ENCODE measurements around the gene ERRFI1. TPM values are rescaled to one million over a fixed set of nuclear protein-coding genes. Genes with fewer than 3 reads are reported as not detected.

Gene ERRFI1
- total RNA-seq, 1 donor from 2014 or later: 305 TPM

- peak overlapping the region; percentile 98 for H3K27ac Mint-ChIP-seq (ENCODE audit: unreplicated experiment)
- H3K4me1 Mint-ChIP-seq (ENCODE audit: low read depth): peaks cover 59% of the 10 kb centered on the region
- TF ChIP-seq CTCF (IDR thresholded peaks at IDR 0.05): no peak
- H3K27me3 Mint-ChIP-seq (ENCODE audit: low read depth): no peaks in the 10 kb centered on the region
- no peaks in the 10 kb centered on the region for H3K9me3 Mint-ChIP-seq (ENCODE audit: low read depth)
- H3K36me3 Mint-ChIP-seq (ENCODE audit: low read depth): peaks cover 18% of the 10 kb centered on the region
- H3K4me3 Mint-ChIP-seq (ENCODE audit: unreplicated experiment): peak overlapping the region; percentile 95
- DNase-seq (ENCODE audit: low spot score): no peak
Observed at GRCh38 chr1:7962636-7963377, 63.3 kb downstream of the ERRFI1 start.

GRCh38 chr1:7962014-7962335 lies 64.1 kb downstream of the ERRFI1 start:
- Mint-ChIP-seq H3K4me1 (ENCODE audit: low read depth) (peaks cover 55% of the 10 kb centered on the region), H3K4me3 (ENCODE audit: unreplicated experiment) (peak overlapping the region; percentile 95), H3K27me3 (ENCODE audit: low read depth) (no peaks in the 10 kb centered on the region), H3K9me3 (ENCODE audit: low read depth) (no peaks in the 10 kb centered on the region), H3K36me3 (ENCODE audit: low read depth) (peaks cover 16% of the 10 kb centered on the region), H3K27ac (ENCODE audit: unreplicated experiment) (peak overlapping the region; percentile 98)
- DNase-seq (ENCODE audit: low spot score): no peak
- TF ChIP-seq CTCF (IDR thresholded peaks at IDR 0.05): no peak

Other genes starting within 250 kb of the ERRFI1 start
- gene PER3, start 242.0 kb downstream of the ERRFI1 start, total RNA-seq: 4.1 to 6.0 TPM (median 4.2 TPM) in 3 replicates
- gene UTS2, start 173.2 kb downstream of the ERRFI1 start, total RNA-seq: not detected in 3 replicates
- gene TNFRSF9, start 85.5 kb downstream of the ERRFI1 start, total RNA-seq: 0.07 TPM in 1 of 3 replicates, not detected in the others
- gene PARK7, start 64.6 kb downstream of the ERRFI1 start, total RNA-seq: 250 to 288 TPM (median 254 TPM) in 3 replicates

Measured in chondrocyte (in vitro differentiated cells).